HG02852 (cell line): ENCODE measurements around the gene EREG.
"Not testable (repeated sequence)": the region's sequence is repeated elsewhere in the genome, so short reads cannot be mapped to it uniquely, and the experiment has no call there.

Experiments used
- ATAC-seq: cut with Tn5 transposase; IDR thresholded peaks from one replicate; pipeline ENCODE4 v1.9.1; 2021; ENCODE audit warnings: mild to moderate bottlenecking, moderate library complexity; ENCODE audit not compliant: unreplicated experiment

EREG gene

GRCh38 chr4:74386159-74386558 is 21.2 kb downstream of the EREG start:
- ATAC-seq = no peak

DNA sequence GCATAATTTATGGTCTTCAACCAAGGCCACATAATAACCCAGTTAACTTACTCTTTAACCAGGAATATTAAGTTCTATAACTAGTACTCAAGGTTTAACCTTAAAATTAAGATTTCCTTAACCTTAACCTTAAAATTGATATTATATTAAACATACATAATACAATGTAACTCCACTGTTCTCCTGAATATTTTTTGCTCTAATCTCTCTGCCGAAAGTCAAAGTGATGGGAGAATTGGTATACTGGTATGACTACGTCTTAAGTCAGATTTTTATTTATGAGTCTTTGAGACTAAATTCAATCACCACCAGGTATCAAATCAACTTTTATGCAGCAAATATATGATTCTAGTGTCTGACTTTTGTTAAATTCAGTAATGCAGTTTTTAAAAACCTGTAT is 22.8 kb downstream of the EREG start:
- no peak for ATAC-seq

DNA sequence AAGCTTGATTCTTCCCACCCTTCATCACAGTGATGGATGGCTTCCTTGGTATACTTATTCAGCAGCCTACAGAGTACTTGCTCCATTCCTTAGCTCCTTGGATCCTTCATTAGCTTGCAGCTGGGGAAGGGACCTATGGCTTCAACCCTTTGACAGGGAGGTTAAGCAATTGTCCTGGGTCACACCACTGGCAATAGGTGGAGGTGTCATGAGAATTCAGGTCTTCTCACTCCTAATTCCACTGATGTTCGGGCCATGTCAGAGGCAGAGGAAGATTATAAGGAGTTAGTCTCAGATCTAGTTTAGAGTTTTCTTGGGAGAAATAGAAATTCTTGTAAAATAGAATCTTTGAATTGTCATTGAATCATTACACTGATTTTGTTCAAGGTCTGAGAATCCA is 24.5 kb downstream of the EREG start:
- ATAC-seq = no peak

GRCh38 chr4:74390677-74391076 is 25.7 kb downstream of the EREG start:
- ATAC-seq = no peak

DNA sequence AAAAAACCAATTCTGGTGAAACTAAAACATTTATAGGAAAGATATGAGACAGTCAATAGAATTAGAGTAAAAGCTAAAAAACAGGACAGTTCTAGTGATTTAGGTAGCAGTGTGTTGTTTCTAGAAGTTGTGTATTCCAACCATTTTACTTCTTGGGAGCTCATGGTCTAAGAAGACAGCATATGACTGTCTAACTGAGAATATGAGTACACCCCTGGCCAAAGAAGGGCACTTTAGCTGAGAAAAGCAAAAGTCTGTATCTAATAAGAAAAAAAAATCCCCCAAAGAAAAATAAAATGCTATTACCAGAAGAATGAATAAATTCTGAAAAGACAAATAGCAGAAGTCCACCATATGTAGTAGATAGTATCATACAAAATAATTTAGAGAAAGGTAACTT is 26.4 kb downstream of the EREG start:
- ATAC-seq = no peak

DNA sequence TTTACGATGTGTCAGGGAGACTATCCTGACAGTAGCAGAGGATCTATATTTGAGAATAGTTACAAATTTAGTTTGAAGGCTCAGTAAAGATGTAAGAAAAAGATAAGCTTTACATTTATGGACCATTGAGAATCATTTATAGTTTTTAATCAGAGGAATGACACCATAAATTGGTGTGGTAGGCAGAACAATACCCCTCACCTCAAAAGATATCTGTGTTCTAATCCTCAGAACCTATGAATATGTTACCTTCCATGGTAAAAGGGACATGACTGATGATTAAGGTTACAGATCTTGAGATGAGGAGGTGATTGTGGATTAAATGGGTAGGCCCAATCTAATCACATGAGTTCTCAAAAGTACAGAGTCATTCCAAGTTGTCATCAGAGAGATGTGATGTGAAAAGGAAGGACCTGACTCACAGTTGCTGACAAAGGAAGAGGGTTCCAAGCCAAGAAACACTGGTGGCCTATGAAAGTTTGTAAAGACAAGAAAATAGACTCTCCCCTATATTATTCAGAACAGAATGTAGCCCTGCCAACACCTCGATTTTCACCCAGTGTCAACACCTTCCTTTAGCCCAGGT is 27.0 kb downstream of the EREG start:
- ATAC-seq = no peak

- ATAC-seq = no peak
These were observed 29.7 kb downstream of the EREG start for GRCh38 chr4:74394476-74395136.

DNA sequence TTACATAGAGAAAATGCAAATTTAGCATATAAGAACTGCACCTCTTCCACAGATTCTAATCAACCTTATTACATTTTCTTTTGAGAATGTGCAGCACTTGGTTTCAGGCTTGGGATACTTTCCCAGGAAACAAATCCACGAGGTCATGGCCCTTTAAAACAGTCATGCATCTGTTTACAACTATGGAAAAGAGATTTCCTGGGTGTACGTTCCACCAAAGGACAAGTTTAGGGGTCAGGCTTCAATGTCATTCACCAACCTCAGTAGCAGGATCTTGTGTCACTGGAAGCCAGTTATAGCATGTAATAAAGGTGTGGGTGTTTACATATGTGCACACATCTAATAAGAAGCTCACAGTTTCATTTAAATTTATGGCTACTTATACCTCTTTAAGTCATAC is 30.7 kb downstream of the EREG start:
- no peak for ATAC-seq

GRCh38 chr4:74397748-74398426 is 32.9 kb downstream of the EREG start:
- peak; percentile 66 for ATAC-seq

GRCh38 chr4:74398894-74399589 is 34.1 kb downstream of the EREG start:
- ATAC-seq = not testable (repeated sequence)

GRCh38 chr4:74400395-74400794 is 35.5 kb downstream of the EREG start:
- ATAC-seq = no peak

- peak; percentile 86 for ATAC-seq
These were observed 37.9 kb downstream of the EREG start for GRCh38 chr4:74402692-74403456.

DNA sequence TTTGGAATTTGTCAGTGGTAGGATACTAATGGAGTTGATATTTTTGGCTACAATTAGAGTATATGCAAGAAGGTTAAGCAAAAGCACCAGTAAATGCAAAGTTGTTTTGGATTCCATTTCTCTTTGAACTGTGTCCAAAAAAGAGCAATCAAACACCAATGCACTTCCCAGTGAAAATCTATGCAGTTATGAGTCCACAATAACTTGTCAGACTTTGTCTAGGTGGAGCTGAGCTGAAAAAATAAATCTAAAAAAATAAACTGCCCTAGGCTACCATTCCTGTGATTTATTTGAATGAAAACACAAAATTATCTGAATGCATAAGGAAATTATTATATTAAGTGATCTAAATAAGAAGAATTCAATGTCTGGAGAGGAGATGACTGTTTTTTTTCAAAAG is 42.9 kb downstream of the EREG start:
- no peak for ATAC-seq

- ATAC-seq = no peak
These were observed 43.7 kb downstream of the EREG start for GRCh38 chr4:74408639-74409038.

GRCh38 chr4:74410272-74410671 is 45.3 kb downstream of the EREG start:
- ATAC-seq = no peak

DNA sequence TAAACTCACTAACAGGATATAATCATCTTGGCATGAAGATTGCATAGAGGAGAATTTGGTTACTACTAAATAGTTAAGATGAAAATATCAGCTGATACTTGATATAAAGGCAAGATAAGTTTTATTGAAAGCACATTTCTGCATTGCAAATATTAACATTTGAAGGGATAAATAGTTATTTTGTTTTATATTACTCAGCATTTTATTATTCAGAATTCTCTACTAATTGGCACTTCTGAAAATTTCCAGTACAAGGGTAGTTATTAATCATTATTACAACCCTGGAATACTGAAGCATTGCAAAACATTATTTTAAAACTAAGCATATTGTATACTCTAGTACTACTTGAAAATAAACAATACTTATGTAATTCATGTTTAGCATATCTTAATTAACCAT is 47.3 kb downstream of the EREG start:
- no peak for ATAC-seq

- no peak for ATAC-seq
These were observed 48.3 kb downstream of the EREG start for GRCh38 chr4:74413265-74413664.

DNA sequence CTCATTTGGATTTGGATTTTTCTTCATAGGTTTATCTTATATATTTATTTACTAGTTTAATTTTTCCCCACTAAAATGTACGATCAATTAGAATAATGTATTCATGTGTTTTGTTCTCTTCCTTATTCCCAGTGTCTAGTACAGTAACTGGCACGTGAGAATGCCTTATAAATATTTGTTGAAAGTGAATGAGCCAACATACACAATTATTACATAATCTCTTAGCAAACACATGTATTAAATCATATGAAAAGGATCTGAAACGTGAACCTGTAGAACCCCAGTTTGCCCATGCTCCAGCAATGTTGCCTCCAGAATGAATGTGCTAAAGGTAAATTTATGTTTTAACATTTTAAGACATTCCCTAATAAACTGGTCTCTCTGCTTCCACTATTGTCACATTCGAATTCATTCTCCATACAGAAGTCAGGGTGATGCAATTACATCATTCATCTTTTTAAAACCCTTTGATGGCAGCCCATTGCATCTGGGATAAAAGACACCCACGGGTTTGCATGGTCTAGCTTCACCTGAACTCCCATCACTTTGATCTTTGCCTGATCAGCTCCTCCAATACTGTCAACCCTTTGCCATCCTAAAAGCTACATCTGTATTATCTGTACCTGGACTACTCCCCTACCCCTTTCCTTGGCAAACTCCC is 49.3 kb downstream of the EREG start:
- ATAC-seq = no peak

GRCh38 chr4:74415602-74416300 is 50.8 kb downstream of the EREG start:
- no peak for ATAC-seq
